ENCODE results near the gene ARFGAP1. TPM values are rescaled to one million over a fixed set of nuclear protein-coding genes. Genes with fewer than 3 reads are reported as not detected.
A peak's percentile ranks its signal among the peaks of the same experiment; 100 is the strongest.

The ARFGAP1 gene
- total RNA-seq, 2 donors from 2014 or later: 77.2 to 108 TPM

GRCh38 chr20:63291811-63292210 lies 19.2 kb downstream of the ARFGAP1 start:
- Mint-ChIP-seq H3K9me3 (no peaks in the 10 kb centered on the region), H3K27ac (no peak overlapping the region), H3K36me3 (no peaks in the 10 kb centered on the region)
- no peak for DNase-seq (ENCODE audit: low spot score in 2 of 2)
- ATAC-seq: no peak

GRCh38 chr20:63292292-63292701 lies 19.7 kb downstream of the ARFGAP1 start:
- H3K36me3 Mint-ChIP-seq: no peaks in the 10 kb centered on the region

GRCh38 chr20:63292904-63293303 lies 20.3 kb downstream of the ARFGAP1 start, which contains the start of gene COL20A1:
Gene COL20A1 (plus strand): TSS chr20:63293186. CDS start chr20:63295108, 1,922 bp downstream.
- ATAC-seq (no peak), DNase-seq (ENCODE audit: low spot score in 2 of 2) (no peak)
- no peaks in the 10 kb centered on the region for H3K9me3 Mint-ChIP-seq
- no peaks in the 10 kb centered on the region for H3K36me3 Mint-ChIP-seq
- no peak within 1 kb of the TSS for H3K27ac Mint-ChIP-seq

More at GRCh38 chr20:63292292-63292701, 19.7 kb downstream of the ARFGAP1 start:
- Mint-ChIP-seq H3K9me3 (no peaks in the 10 kb centered on the region), H3K27ac (no peak overlapping the region)
- ATAC-seq (no peak), DNase-seq (ENCODE audit: low spot score in 2 of 2) (no peak)

GRCh38 chr20:63293456-63293855 lies 20.8 kb downstream of the ARFGAP1 start:
- Mint-ChIP-seq H3K9me3 (no peaks in the 10 kb centered on the region), H3K27ac (no peak overlapping the region), H3K36me3 (no peaks in the 10 kb centered on the region)
- no peak for ATAC-seq
- DNase-seq (ENCODE audit: low spot score in 2 of 2): no peak

GRCh38 chr20:63293871-63294535 lies 21.4 kb downstream of the ARFGAP1 start:
- H3K27ac Mint-ChIP-seq: no peak overlapping the region
- H3K36me3 Mint-ChIP-seq: no peaks in the 10 kb centered on the region
- DNase-seq (ENCODE audit: low spot score in 2 of 2): no peak
- no peaks in the 10 kb centered on the region for H3K9me3 Mint-ChIP-seq
- ATAC-seq: no peak

GRCh38 chr20:63294536-63294900 lies 21.9 kb downstream of the ARFGAP1 start:
- Mint-ChIP-seq H3K9me3 (no peaks in the 10 kb centered on the region), H3K36me3 (no peaks in the 10 kb centered on the region), H3K27ac (no peak overlapping the region)
- no peak for ATAC-seq
- no peak for DNase-seq (ENCODE audit: low spot score in 2 of 2)

- Mint-ChIP-seq H3K36me3 (no peaks in the 10 kb centered on the region), H3K27ac (no peak overlapping the region), H3K9me3 (no peaks in the 10 kb centered on the region)
- no peak for DNase-seq (ENCODE audit: low spot score in 2 of 2)
- ATAC-seq: no peak
Observed at GRCh38 chr20:63295018-63295417, 22.4 kb downstream of the ARFGAP1 start.

GRCh38 chr20:63295422-63295821 lies 22.8 kb downstream of the ARFGAP1 start:
- Mint-ChIP-seq H3K9me3 (no peaks in the 10 kb centered on the region), H3K27ac (no peak overlapping the region), H3K36me3 (no peaks in the 10 kb centered on the region)
- DNase-seq (ENCODE audit: low spot score in 2 of 2) (no peak), ATAC-seq (peak in 1 of 2 donors; percentile 27)

GRCh38 chr20:63295846-63296245 lies 23.2 kb downstream of the ARFGAP1 start:
- Mint-ChIP-seq H3K27ac (no peak overlapping the region), H3K9me3 (no peaks in the 10 kb centered on the region), H3K36me3 (no peaks in the 10 kb centered on the region)
- peak in 1 of 2 donors; percentile 7 for ATAC-seq
- DNase-seq (ENCODE audit: low spot score in 2 of 2): no peak

GRCh38 chr20:63296531-63297299 lies 24.1 kb downstream of the ARFGAP1 start:
- Mint-ChIP-seq H3K36me3 (no peaks in the 10 kb centered on the region), H3K9me3 (peaks cover 4% of the 10 kb centered on the region in 2 donors), H3K27ac (no peak overlapping the region)
- no peak for ATAC-seq
- DNase-seq (ENCODE audit: low spot score in 2 of 2): no peak

GRCh38 chr20:63297371-63297781 lies 24.8 kb downstream of the ARFGAP1 start:
- Mint-ChIP-seq H3K36me3 (no peaks in the 10 kb centered on the region), H3K27ac (no peak overlapping the region), H3K9me3 (peaks cover 4 to 5% of the 10 kb centered on the region in 2 donors)
- DNase-seq (ENCODE audit: low spot score in 2 of 2) (no peak), ATAC-seq (no peak)

- H3K9me3 Mint-ChIP-seq: peaks cover 4 to 5% of the 10 kb centered on the region in 2 donors
- H3K27ac Mint-ChIP-seq: no peak overlapping the region
- peaks cover 0 to 4% of the 10 kb centered on the region in 2 donors for H3K36me3 Mint-ChIP-seq
- no peak for ATAC-seq
- DNase-seq (ENCODE audit: low spot score in 2 of 2): no peak
Observed at GRCh38 chr20:63297796-63298572, 25.4 kb downstream of the ARFGAP1 start.

GRCh38 chr20:63298731-63299312 lies 26.2 kb downstream of the ARFGAP1 start:
- H3K27ac Mint-ChIP-seq: no peak overlapping the region
- no peak for DNase-seq (ENCODE audit: low spot score in 2 of 2)
- ATAC-seq: no peak
- H3K9me3 Mint-ChIP-seq: peaks cover 4 to 5% of the 10 kb centered on the region in 2 donors
- H3K36me3 Mint-ChIP-seq: peaks cover 0 to 5% of the 10 kb centered on the region in 2 donors

GRCh38 chr20:63301671-63302070 lies 29.1 kb downstream of the ARFGAP1 start:
- ATAC-seq: no peak

GRCh38 chr20:63303095-63303666 lies 30.6 kb downstream of the ARFGAP1 start:
- no peak overlapping the region for H3K27ac Mint-ChIP-seq
- peaks cover 4 to 5% of the 10 kb centered on the region in 2 donors for H3K9me3 Mint-ChIP-seq
- H3K36me3 Mint-ChIP-seq: peaks cover 0 to 5% of the 10 kb centered on the region in 2 donors
- DNase-seq (ENCODE audit: low spot score in 2 of 2) (no peak), ATAC-seq (no peak)

More at GRCh38 chr20:63301671-63302070, 29.1 kb downstream of the ARFGAP1 start:
- Mint-ChIP-seq H3K36me3 (peaks cover 0 to 5% of the 10 kb centered on the region in 2 donors), H3K9me3 (peaks cover 4 to 5% of the 10 kb centered on the region in 2 donors), H3K27ac (no peak overlapping the region)
- no peak for DNase-seq (ENCODE audit: low spot score in 2 of 2)

GRCh38 chr20:63305393-63305792 lies 32.8 kb downstream of the ARFGAP1 start:
- Mint-ChIP-seq H3K36me3 (peaks cover 0 to 5% of the 10 kb centered on the region in 2 donors), H3K27ac (no peak overlapping the region), H3K9me3 (peaks cover 4 to 5% of the 10 kb centered on the region in 2 donors)
- DNase-seq (ENCODE audit: low spot score in 2 of 2) (no peak), ATAC-seq (no peak)
